Activated B cell treated with CpG ODN at 0.5 μM for 24 hours (primary cell): ENCODE data around the gene ZSCAN32. TPM values are rescaled to one million over a fixed set of nuclear protein-coding genes. Genes with fewer than 3 reads are reported as not detected.

Experiments
- ATAC-seq: fragments of 200-7000 bp; cut with Tn5 transposase; one replicate; pipeline ENCODE4 v1.10.0; 2021; ENCODE audit warnings: low read depth, mild to moderate bottlenecking, moderate library complexity
- CTCF ChIA-PET: fragments of 350-600 bp; sonication (Branson Sonifier 250); formaldehyde crosslinking; loops from one replicate; lab custom pipeline; 2021; ENCODE audit warnings: antibody characterized with exemption; lab: Charles Lee
- POLR2A ChIA-PET: fragments of 350-600 bp; sonication (Branson Sonifier 250); formaldehyde crosslinking; loops from one replicate; lab custom pipeline; 2021; ENCODE audit warnings: antibody characterized with exemption; lab: Charles Lee
- DNase-seq: peaks from one replicate; pipeline ENCODE4 v3.0.0; 2022
- H3K27ac Mint-ChIP-seq: one replicate; pipeline ENCODE4 v1.8.0; 2020; ENCODE audit warnings: mixed read lengths
- H3K27me3 Mint-ChIP-seq: one replicate; pipeline ENCODE4 v1.8.0; 2021; ENCODE audit warnings: mixed read lengths
- H3K36me3 Mint-ChIP-seq: one replicate; pipeline ENCODE4 v1.8.0; 2021; ENCODE audit warnings: low read depth, mixed read lengths
- H3K4me1 Mint-ChIP-seq: one replicate; pipeline ENCODE4 v1.8.0; 2021; ENCODE audit warnings: mixed read lengths
- H3K4me3 Mint-ChIP-seq: one replicate; pipeline ENCODE4 v1.8.0; 2020; ENCODE audit warnings: mild to moderate bottlenecking, mixed read lengths
- H3K9me3 Mint-ChIP-seq: one replicate; pipeline ENCODE4 v1.8.0; 2020; ENCODE audit warnings: mixed read lengths
- CTCF ChIP-seq: fragments of 200-600 bp; IDR thresholded peaks from one replicate; pipeline ENCODE4 v1.8.0; 2022; ENCODE audit warnings: antibody characterized with exemption, mild to moderate bottlenecking
- intact Hi-C: fragments of 100-400 bp; cut with micrococcal nuclease; formaldehyde crosslinking; loops from one replicate; pipeline ENCODE4 v1.15.1; 2024
- total RNA-seq: library from RNA; stranded (reverse); gene quantifications from 2 replicates; pipeline ENCODE4 v1.2.3, GENCODE V29; 2022

Gene ZSCAN32
- 21.6 and 21.7 TPM in 2 replicates for total RNA-seq

- Mint-ChIP-seq H3K9me3 (peaks cover 1% of the 10 kb centered on the region), H3K4me1 (peaks cover 45% of the 10 kb centered on the region), H3K27me3 (no peaks in the 10 kb centered on the region), H3K36me3 (peaks cover 53% of the 10 kb centered on the region), H3K4me3 (peak within 1 kb of the TSS; percentile 87), H3K27ac (peak within 1 kb of the TSS; percentile 76)
- no peak for TF ChIP-seq CTCF
- ChIA-PET CTCF (interaction anchor here (0.8 to 1.5 kb wide), 4 partner anchors 56 to 118 kb away, joined by 3 to 6 read pairs (median 4); no protein-coding TSS in a partner anchor), POLR2A (interaction anchor here (0.6 to 2.5 kb wide), 24 partner anchors 9 to 1676 kb away, joined by 3 to 30 read pairs (median 4); partner anchors contain the start of genes NAA60, TIGD7, TRAP1 and ZNF200)
- intact Hi-C loops, result loop anchor here (1.0 to 2.0 kb wide), 9 partner anchors 36 to 479 kb away; partner anchors contain the start of genes CREBBP, NAA60, TIGD7 and ZNF200
- ATAC-seq (peak; percentile 98), DNase-seq (peak; percentile 96)
Observed at GRCh38 chr16:3400779-3401688, at the start of gene ZSCAN32, which contains the start of gene ZNF174. Gene ZSCAN32, minus strand, starts transcription at chr16:3401004. Its CDS starts 3,447 bp downstream, at chr16:3397557. Gene ZNF174, plus strand, starts transcription at chr16:3401215. Its CDS starts 790 bp downstream, at chr16:3402005.

GRCh38 chr16:3444032-3444388, 43.2 kb upstream of the ZSCAN32 start:
- Mint-ChIP-seq H3K36me3 (peaks cover 31% of the 10 kb centered on the region), H3K4me1 (peaks cover 20% of the 10 kb centered on the region), H3K27ac (peak overlapping the region; percentile 95), H3K9me3 (peaks cover 16% of the 10 kb centered on the region), H3K4me3 (peak overlapping the region; percentile 98), H3K27me3 (peaks cover 2% of the 10 kb centered on the region)
- no peak for ATAC-seq
- DNase-seq, result no peak
- POLR2A ChIA-PET, result interaction anchor here (0.6 to 2.5 kb wide), 6 partner anchors 13 to 338 kb away, joined by 3 to 19 read pairs (median 7); partner anchors contain the start of genes ZNF174, ZNF263 and ZSCAN32
- intact Hi-C loops, result no loop called here
- CTCF ChIA-PET, result interaction anchor here (1.2 kb wide), 1 partner anchor 180 kb away, joined by 3 read pairs; no protein-coding TSS in a partner anchor
- TF ChIP-seq CTCF, result no peak

- no peak for TF ChIP-seq CTCF
- H3K4me3 Mint-ChIP-seq, result peak within 1 kb of the TSS; percentile 98
- peak within 1 kb of the TSS; percentile 95 for H3K27ac Mint-ChIP-seq
- H3K4me1 Mint-ChIP-seq, result peaks cover 20% of the 10 kb centered on the region
- H3K9me3 Mint-ChIP-seq, result peaks cover 16% of the 10 kb centered on the region
- H3K36me3 Mint-ChIP-seq, result peaks cover 32% of the 10 kb centered on the region
- ChIA-PET POLR2A (interaction anchor here (0.6 to 2.5 kb wide), 7 partner anchors 14 to 337 kb away, joined by 3 to 19 read pairs (median 7); partner anchors contain the start of genes ZNF174, ZNF263 and ZSCAN32), CTCF (interaction anchor here (1.2 kb wide), 1 partner anchor 179 kb away, joined by 3 read pairs; no protein-coding TSS in a partner anchor)
- peaks cover 2% of the 10 kb centered on the region for H3K27me3 Mint-ChIP-seq
- intact Hi-C loops, result loop anchor here (1.0 to 2.0 kb wide), 4 partner anchors 14 to 161 kb away; partner anchors contain the start of genes ZNF174, ZNF263 and ZSCAN32
- peak; percentile 52 for DNase-seq
- ATAC-seq, result peak; percentile 96
Observed at GRCh38 chr16:3443108-3444031, 42.6 kb upstream of the ZSCAN32 start, which contains the start of the genes NAA60 and ZNF597. Gene NAA60, plus strand, starts transcription at chr16:3443680. Its CDS starts 32,548 bp downstream, at chr16:3476228. Gene ZNF597, minus strand, starts transcription at chr16:3443504. Its CDS starts 351 bp downstream, at chr16:3443153.

- ChIA-PET CTCF (no interaction called here), POLR2A (no interaction called here)
- peaks cover 15% of the 10 kb centered on the region for H3K4me1 Mint-ChIP-seq
- no peak for TF ChIP-seq CTCF
- peaks cover 16% of the 10 kb centered on the region for H3K9me3 Mint-ChIP-seq
- H3K27ac Mint-ChIP-seq, result no peak overlapping the region
- ATAC-seq, result no peak
- peaks cover 52% of the 10 kb centered on the region for H3K36me3 Mint-ChIP-seq
- intact Hi-C loops, result no loop called here
- no peak for DNase-seq
- H3K27me3 Mint-ChIP-seq, result peaks cover 11% of the 10 kb centered on the region
- H3K4me3 Mint-ChIP-seq, result no peak overlapping the region
Observed at GRCh38 chr16:3439637-3440036, 38.8 kb upstream of the ZSCAN32 start.
